Naive thymus-derived CD8-positive, alpha-beta T cell (primary cell): ENCODE data around the gene GFM2. TPM values are rescaled to one million over a fixed set of nuclear protein-coding genes. Genes with fewer than 3 reads are reported as not detected.
"Not testable (repeated sequence)": the region's sequence is repeated elsewhere in the genome, so short reads cannot be mapped to it uniquely, and the experiment has no call there.

ENCODE experiments used
- ATAC-seq, 2 donors: fragments of 150-1000 bp; cut with Tn5 transposase in 1 of 2; sonication (Bioruptor Pico), chemical (Tn5 transposase) in 1 of 2; 1 replicate in 1 of 2; 2 replicates in 1 of 2; pipeline ENCODE4 v1.10.0; 2021; ENCODE audit warnings: mild to moderate bottlenecking in 2 of 2, moderate library complexity in 2 of 2
- POLR2A ChIA-PET: fragments of 350-600 bp; sonication (Branson Sonifier 250); formaldehyde crosslinking; loops from one replicate; lab custom pipeline; 2021; ENCODE audit warnings: antibody characterized with exemption; lab: Charles Lee
- DNase-seq, 10 donors: peaks; one replicate each; pipeline versions ENCODE4 v3.0.0 to v3.0.0-alpha.2; 2020 to 2022
- H3K27ac Mint-ChIP-seq, 10 donors: one replicate each; pipeline ENCODE4 v1.8.0; 2020 to 2022; ENCODE audit warnings: mild to moderate bottlenecking in 10 of 10, mixed read lengths in 10 of 10, moderate library complexity in 4 of 10, inconsistent platforms in 1 of 10
- H3K27me3 Mint-ChIP-seq, 5 donors: one replicate each; pipeline ENCODE4 v1.8.0; 2021 to 2022; ENCODE audit warnings: mixed read lengths in 5 of 5
- H3K36me3 Mint-ChIP-seq, 3 donors: one replicate each; pipeline ENCODE4 v1.8.0; 2020 to 2022; ENCODE audit warnings: mixed read lengths in 3 of 3, mild to moderate bottlenecking in 2 of 3, inconsistent platforms in 1 of 3
- H3K4me1 Mint-ChIP-seq, 4 donors: one replicate each; pipeline ENCODE4 v1.8.0; 2021 to 2022; ENCODE audit warnings: mixed read lengths in 4 of 4
- H3K4me3 Mint-ChIP-seq, 10 donors: one replicate each; pipeline ENCODE4 v1.8.0; 2020 to 2022; ENCODE audit warnings: mild to moderate bottlenecking in 10 of 10, mixed read lengths in 10 of 10, moderate library complexity in 6 of 10, inconsistent platforms in 1 of 10
- H3K9me3 Mint-ChIP-seq, 9 donors: one replicate each; pipeline ENCODE4 v1.8.0; 2020 to 2022; ENCODE audit warnings: mixed read lengths in 9 of 9, mild to moderate bottlenecking in 3 of 9, inconsistent platforms in 1 of 9, moderate library complexity in 1 of 9
- polyA plus RNA-seq, 3 donors: library from polyadenylated mRNA; unstranded; fragments of 300-500 nt; fragmentation: Illumina TruSeq; gene quantifications; one replicate each; pipeline ENCODE4 v1.2.3, GENCODE V29; 2021
- total RNA-seq, 8 experiments: library from RNA in 2 of 8; stranded (reverse) in 2 of 8; gene quantifications; one replicate each; pipeline ENCODE4 v1.2.3 and lab custom pipeline; 2021 to 2026

Gene GFM2
- total and polyA plus RNA-seq, 5 experiments from 2014 or later, result 4.5 to 25.5 (median 11.4) TPM

- Mint-ChIP-seq H3K27ac (peak overlapping the region; percentile 21 to 92 (median 81)), H3K4me3 (peak overlapping the region; percentile 79 to 91 (median 85)), H3K27me3 (no peaks in the 10 kb centered on the region), H3K9me3 (no peaks in the 10 kb centered on the region), H3K4me1 (peaks cover 8 to 28% (median 26%) of the 10 kb centered on the region in 4 donors), H3K36me3 (peaks cover 0 to 24% (median 0%) of the 10 kb centered on the region in 3 donors)
- POLR2A ChIA-PET, result interaction anchor here (0.8 to 2.1 kb wide), 2 partner anchors 81 to 180 kb away, joined by 3 to 9 read pairs; partner anchors contain the start of genes GFM2 and NSA2
- ATAC-seq, result peak; percentile 18 to 43
- peak in 4 of 10 donors; percentile 11 to 23 (median 20) for DNase-seq
Observed at GRCh38 chr5:74685979-74686631, 80.8 kb downstream of the GFM2 start.

GRCh38 chr5:74684900-74685851 is 81.7 kb downstream of the GFM2 start, which contains the start of gene HEXB:
Gene HEXB (plus strand): TSS chr5:74685233. CDS start chr5:74685261, 28 bp downstream.
- DNase-seq (peak; percentile 60 to 85 (median 70)), ATAC-seq (peak; percentile 87 to 95)
- POLR2A ChIA-PET, result interaction anchor here (0.7 to 2.1 kb wide), 3 partner anchors 80 to 180 kb away, joined by 3 to 9 read pairs (median 4); partner anchors contain the start of genes GFM2 and NSA2
- peaks cover 8 to 28% (median 26%) of the 10 kb centered on the region in 4 donors for H3K4me1 Mint-ChIP-seq
- H3K9me3 Mint-ChIP-seq, result no peaks in the 10 kb centered on the region
- peaks cover 0 to 2% (median 0%) of the 10 kb centered on the region in 5 donors for H3K27me3 Mint-ChIP-seq
- H3K27ac Mint-ChIP-seq, result peak within 1 kb of the TSS; percentile 21 to 93 (median 86)
- H3K36me3 Mint-ChIP-seq, result peaks cover 0 to 15% (median 0%) of the 10 kb centered on the region in 3 donors
- H3K4me3 Mint-ChIP-seq, result peak within 1 kb of the TSS; percentile 79 to 91 (median 85)

- H3K9me3 Mint-ChIP-seq, result no peaks in the 10 kb centered on the region
- ATAC-seq (no peak), DNase-seq (no peak)
- H3K27me3 Mint-ChIP-seq, result peaks cover 3 to 11% (median 6%) of the 10 kb centered on the region in 5 donors
- no peaks in the 10 kb centered on the region for H3K36me3 Mint-ChIP-seq
- POLR2A ChIA-PET, result no interaction called here
- H3K27ac Mint-ChIP-seq, result no peak overlapping the region
- H3K4me1 Mint-ChIP-seq, result peaks cover 0 to 2% (median under 1%) of the 10 kb centered on the region in 4 donors
- no peak overlapping the region for H3K4me3 Mint-ChIP-seq
Observed at GRCh38 chr5:74679966-74680365, 87.0 kb downstream of the GFM2 start.

- H3K27ac Mint-ChIP-seq, POLR2A ChIA-PET, H3K4me1 Mint-ChIP-seq, H3K36me3 Mint-ChIP-seq, H3K9me3 Mint-ChIP-seq, H3K4me3 Mint-ChIP-seq, DNase-seq, ATAC-seq: not testable (repeated sequence)
- peaks cover 3 to 11% (median 6%) of the 10 kb centered on the region in 5 donors for H3K27me3 Mint-ChIP-seq
Observed at GRCh38 chr5:74679300-74679699, 87.6 kb downstream of the GFM2 start.

GRCh38 chr5:74678123-74678522 is 88.8 kb downstream of the GFM2 start:
- POLR2A ChIA-PET, ATAC-seq, H3K9me3 Mint-ChIP-seq, H3K4me1 Mint-ChIP-seq, H3K36me3 Mint-ChIP-seq, H3K4me3 Mint-ChIP-seq, H3K27ac Mint-ChIP-seq, DNase-seq: not testable (repeated sequence)
- H3K27me3 Mint-ChIP-seq, result peaks cover 3 to 11% (median 8%) of the 10 kb centered on the region in 5 donors

GRCh38 chr5:74676466-74676865 is 90.5 kb downstream of the GFM2 start:
- POLR2A ChIA-PET, ATAC-seq, H3K4me1 Mint-ChIP-seq, H3K4me3 Mint-ChIP-seq, DNase-seq, H3K27ac Mint-ChIP-seq, H3K36me3 Mint-ChIP-seq, H3K9me3 Mint-ChIP-seq: not testable (repeated sequence)
- H3K27me3 Mint-ChIP-seq, result peaks cover 5 to 20% (median 14%) of the 10 kb centered on the region in 5 donors

GRCh38 chr5:74673011-74673790 is 93.7 kb downstream of the GFM2 start:
- DNase-seq (peak in 3 of 10 donors; percentile 19 to 25 (median 23)), ATAC-seq (no peak)
- peaks cover 0 to 4% (median 0%) of the 10 kb centered on the region in 9 donors for H3K9me3 Mint-ChIP-seq
- no peaks in the 10 kb centered on the region for H3K4me1 Mint-ChIP-seq
- peak overlapping the region in 1 of 10 donors; percentile 46 for H3K27ac Mint-ChIP-seq
- H3K27me3 Mint-ChIP-seq, result peaks cover 2 to 16% (median 9%) of the 10 kb centered on the region in 5 donors
- no peak overlapping the region for H3K4me3 Mint-ChIP-seq
- no peaks in the 10 kb centered on the region for H3K36me3 Mint-ChIP-seq
- POLR2A ChIA-PET, result interaction anchor here (0.6 kb wide), 1 partner anchor 42 kb away, joined by 4 read pairs; no protein-coding TSS in a partner anchor

GRCh38 chr5:74672215-74672877 is 94.6 kb downstream of the GFM2 start:
- peaks cover 0 to 4% (median 0%) of the 10 kb centered on the region in 9 donors for H3K9me3 Mint-ChIP-seq
- ATAC-seq (no peak), DNase-seq (no peak)
- H3K4me3 Mint-ChIP-seq, result no peak overlapping the region
- no peaks in the 10 kb centered on the region for H3K36me3 Mint-ChIP-seq
- no peak overlapping the region for H3K27ac Mint-ChIP-seq
- peaks cover 2 to 16% (median 10%) of the 10 kb centered on the region in 5 donors for H3K27me3 Mint-ChIP-seq
- POLR2A ChIA-PET, result no interaction called here
- H3K4me1 Mint-ChIP-seq, result no peaks in the 10 kb centered on the region

Other genes with a start within 250 kb of the GFM2 start
- gene ENC1, start 126.4 kb downstream of the GFM2 start, total RNA-seq, result under 1 TPM; 0.65 to 0.91 TPM
- gene ENC1, start 126.4 kb downstream of the GFM2 start, polyA plus RNA-seq, result 1 to 10 TPM in 1 of 3 donors, under 1 TPM in 1, not detected in 1; 0.05 to 6.4 TPM
- gene HEXB, start 81.9 kb downstream of the GFM2 start, total RNA-seq, result 10 to 100 TPM; 48.9 to 51.0 TPM
- 100 to 1,000 TPM in 1 of 3 donors, 10 to 100 TPM in 2; 64.5 to 120 (median 73.6) TPM for gene HEXB, start 81.9 kb downstream of the GFM2 start, polyA plus RNA-seq
- gene NSA2, start 132 bp upstream of the GFM2 start, total RNA-seq, result 100 to 1,000 TPM; 203 to 204 TPM
- gene NSA2, start 132 bp upstream of the GFM2 start, polyA plus RNA-seq, result 10 to 100 TPM; 52.6 to 84.6 (median 68.8) TPM
- gene FAM169A, start 99.3 kb upstream of the GFM2 start, total RNA-seq, result 10 to 100 TPM; 23.7 to 26.1 TPM
- 10 to 100 TPM in 1 of 3 donors, 1 to 10 TPM in 2; 5.7 to 11.4 (median 7.7) TPM for gene FAM169A, start 99.3 kb upstream of the GFM2 start, polyA plus RNA-seq